ENCODE data around the gene EIF3C. TPM values are rescaled to one million over a fixed set of nuclear protein-coding genes. Genes with fewer than 3 reads are reported as not detected.

The EIF3C gene
- total RNA-seq: 171 and 244 TPM in 2 replicates

GRCh38 chr16:28711220-28712083, at the start of gene EIF3C:
Gene EIF3C, plus strand, starts transcription at chr16:28711464. Its CDS starts 223 bp downstream, at chr16:28711687.

GRCh38 chr16:28751487-28751886, 40.2 kb downstream of the EIF3C start, which contains the start of gene NPIPB9:
Gene NPIPB9, plus strand, starts transcription at chr16:28751787.

Other genes starting within 250 kb of the EIF3C start
- not detected in 2 replicates for gene NPIPB7, start 239.1 kb upstream of the EIF3C start, total RNA-seq
- 14.0 and 23.6 TPM in 2 replicates for gene CLN3, start 219.4 kb upstream of the EIF3C start, total RNA-seq
- gene APOBR, start 216.8 kb upstream of the EIF3C start, total RNA-seq: not detected in 2 replicates
- not detected in 2 replicates for gene IL27, start 204.6 kb upstream of the EIF3C start, total RNA-seq
- gene NUPR1, start 172.5 kb upstream of the EIF3C start, total RNA-seq: 12.8 and 21.2 TPM in 2 replicates
- 10.7 and 16.4 TPM in 2 replicates for gene SGF29, start 157.5 kb upstream of the EIF3C start, total RNA-seq
- 0.52 and 0.72 TPM in 2 replicates for gene SULT1A2, start 114.4 kb upstream of the EIF3C start, total RNA-seq
- 0.96 and 3.6 TPM in 2 replicates for gene SULT1A1, start 101.4 kb upstream of the EIF3C start, total RNA-seq
- gene NPIPB8, start 73.4 kb upstream of the EIF3C start, total RNA-seq: not detected in 2 replicates
- gene NPIPB9, start 40.3 kb downstream of the EIF3C start, total RNA-seq: 0.24 TPM in 1 of 2 replicates, not detected in the other
- 79.3 and 130 TPM in 2 replicates for gene ATXN2L, start 111.5 kb downstream of the EIF3C start, total RNA-seq
- 157 and 179 TPM in 2 replicates for gene TUFM, start 134.9 kb downstream of the EIF3C start, total RNA-seq
- gene SH2B1, start 152.4 kb downstream of the EIF3C start, total RNA-seq: 17.7 and 37.1 TPM in 2 replicates
- 0.65 and 2.2 TPM in 2 replicates for gene ATP2A1, start 167.0 kb downstream of the EIF3C start, total RNA-seq
- gene RABEP2, start 213.8 kb downstream of the EIF3C start, total RNA-seq: 17.8 and 18.2 TPM in 2 replicates
- 0.26 TPM in 1 of 2 replicates, not detected in the other for gene CD19, start 220.5 kb downstream of the EIF3C start, total RNA-seq
- gene NFATC2IP, start 239.5 kb downstream of the EIF3C start, total RNA-seq: 9.8 and 19.2 TPM in 2 replicates

Data from epithelial cell of alveolus of lung (primary cell).